ENCODE data around the gene CEP170B. TPM values are rescaled to one million over a fixed set of nuclear protein-coding genes. Genes with fewer than 3 reads are reported as not detected.
A peak's percentile ranks its signal among the peaks of the same experiment; 100 is the strongest.

The CEP170B gene
- total and polyA plus RNA-seq, 2 donors: 4.9 to 19.2 TPM

GRCh38 chr14:104891664-104892530 is 26.8 kb downstream of the CEP170B start:
- Histone ChIP-seq H3K4me1 (ENCODE audit: insufficient read depth) (no peaks in the 10 kb centered on the region), H3K4me3 (ENCODE audit: low read depth, low read length) (no peak overlapping the region), H3K27ac (ENCODE audit: low read depth) (no peak overlapping the region), H3K36me3 (ENCODE audit: insufficient read depth) (no peaks in the 10 kb centered on the region)
- no peak for DNase-seq (ENCODE audit: extremely low spot score)
- WGBS: 79% methylated on average over 13 of the region's 13 CpGs

- 69% methylated on average over 31 of the region's 31 CpGs for WGBS
- H3K27ac ChIP-seq (ENCODE audit: low read depth): no peak overlapping the region
- no peaks in the 10 kb centered on the region for H3K36me3 ChIP-seq (ENCODE audit: insufficient read depth)
- DNase-seq (ENCODE audit: extremely low spot score): no peak
- H3K4me3 ChIP-seq (ENCODE audit: low read depth, low read length): no peak overlapping the region
- no peaks in the 10 kb centered on the region for H3K4me1 ChIP-seq (ENCODE audit: insufficient read depth)
These were observed 27.7 kb downstream of the CEP170B start for GRCh38 chr14:104892531-104893434.

- Histone ChIP-seq H3K4me3 (ENCODE audit: low read depth, low read length) (no peak overlapping the region), H3K36me3 (ENCODE audit: insufficient read depth) (no peaks in the 10 kb centered on the region), H3K4me1 (ENCODE audit: insufficient read depth) (no peaks in the 10 kb centered on the region), H3K27ac (ENCODE audit: low read depth) (no peak overlapping the region)
- 86% methylated on average over 39 of the region's 39 CpGs for WGBS
- DNase-seq (ENCODE audit: extremely low spot score): no peak
These were observed 28.6 kb downstream of the CEP170B start for GRCh38 chr14:104893435-104894207.

- Histone ChIP-seq H3K4me1 (ENCODE audit: insufficient read depth) (no peaks in the 10 kb centered on the region), H3K36me3 (ENCODE audit: insufficient read depth) (no peaks in the 10 kb centered on the region), H3K4me3 (ENCODE audit: low read depth, low read length) (no peak overlapping the region), H3K27ac (ENCODE audit: low read depth) (no peak overlapping the region)
- 81% methylated on average over 30 of the region's 30 CpGs for WGBS
- no peak for DNase-seq (ENCODE audit: extremely low spot score)
These were observed 29.5 kb downstream of the CEP170B start for GRCh38 chr14:104894331-104895206.

GRCh38 chr14:104895207-104895785 is 30.2 kb downstream of the CEP170B start:
- 83% methylated on average over 9 of the region's 9 CpGs for WGBS

GRCh38 chr14:104895786-104896661 is 31.0 kb downstream of the CEP170B start:
- Histone ChIP-seq H3K36me3 (ENCODE audit: insufficient read depth) (no peaks in the 10 kb centered on the region), H3K27ac (ENCODE audit: low read depth) (no peak overlapping the region), H3K4me3 (ENCODE audit: low read depth, low read length) (no peak overlapping the region), H3K4me1 (ENCODE audit: insufficient read depth) (no peaks in the 10 kb centered on the region)
- 71% methylated on average over 34 of the region's 34 CpGs for WGBS
- DNase-seq (ENCODE audit: extremely low spot score): peak; percentile 15

More at GRCh38 chr14:104895207-104895785, 30.2 kb downstream of the CEP170B start:
- Histone ChIP-seq H3K27ac (ENCODE audit: low read depth) (no peak overlapping the region), H3K4me1 (ENCODE audit: insufficient read depth) (no peaks in the 10 kb centered on the region), H3K4me3 (ENCODE audit: low read depth, low read length) (no peak overlapping the region), H3K36me3 (ENCODE audit: insufficient read depth) (no peaks in the 10 kb centered on the region)
- DNase-seq (ENCODE audit: extremely low spot score): no peak

GRCh38 chr14:104897330-104898194 is 32.5 kb downstream of the CEP170B start:
- no peaks in the 10 kb centered on the region for H3K36me3 ChIP-seq (ENCODE audit: insufficient read depth)
- H3K27ac ChIP-seq (ENCODE audit: low read depth): no peak overlapping the region
- no peaks in the 10 kb centered on the region for H3K4me1 ChIP-seq (ENCODE audit: insufficient read depth)
- no peak overlapping the region for H3K4me3 ChIP-seq (ENCODE audit: low read depth, low read length)
- WGBS: 90% methylated on average over 37 of the region's 37 CpGs
- no peak for DNase-seq (ENCODE audit: extremely low spot score)

- no peaks in the 10 kb centered on the region for H3K4me1 ChIP-seq (ENCODE audit: insufficient read depth)
- no peaks in the 10 kb centered on the region for H3K36me3 ChIP-seq (ENCODE audit: insufficient read depth)
- H3K27ac ChIP-seq (ENCODE audit: low read depth): no peak overlapping the region
- H3K4me3 ChIP-seq (ENCODE audit: low read depth, low read length): no peak overlapping the region
- DNase-seq (ENCODE audit: extremely low spot score): no peak
- 93% methylated on average over 7 of the region's 7 CpGs for WGBS
These were observed 33.1 kb downstream of the CEP170B start for GRCh38 chr14:104898195-104898558.

- no peaks in the 10 kb centered on the region for H3K4me1 ChIP-seq (ENCODE audit: insufficient read depth)
- no peak overlapping the region for H3K27ac ChIP-seq (ENCODE audit: low read depth)
- no peak for DNase-seq (ENCODE audit: extremely low spot score)
- 60% methylated on average over 24 of the region's 24 CpGs for WGBS
- H3K36me3 ChIP-seq (ENCODE audit: insufficient read depth): no peaks in the 10 kb centered on the region
- H3K4me3 ChIP-seq (ENCODE audit: low read depth, low read length): no peak overlapping the region
These were observed 33.9 kb downstream of the CEP170B start for GRCh38 chr14:104898870-104899510.

- H3K27ac ChIP-seq (ENCODE audit: low read depth): no peak overlapping the region
- 63% methylated on average over 2 of the region's 2 CpGs for WGBS
- H3K4me1 ChIP-seq (ENCODE audit: insufficient read depth): no peaks in the 10 kb centered on the region
- DNase-seq (ENCODE audit: extremely low spot score): no peak
- no peak overlapping the region for H3K4me3 ChIP-seq (ENCODE audit: low read depth, low read length)
- no peaks in the 10 kb centered on the region for H3K36me3 ChIP-seq (ENCODE audit: insufficient read depth)
These were observed 34.7 kb downstream of the CEP170B start for GRCh38 chr14:104899781-104900180.

Measured in urinary bladder (tissue), 4 donors.